GM19351 (cell line): Measurements from ENCODE around the gene NRG2.

Experiments
- ATAC-seq: cut with Tn5 transposase; IDR thresholded peaks from one replicate; pipeline ENCODE4 v1.9.1; 2021; ENCODE audit warnings: mild to moderate bottlenecking, moderate library complexity; ENCODE audit not compliant: unreplicated experiment

The NRG2 gene

GRCh38 chr5:139910901-139911300 lies 132.2 kb downstream of the NRG2 start:
- no peak for ATAC-seq

- ATAC-seq = no peak
Measured at GRCh38 chr5:139910036-139910435, 133.1 kb downstream of the NRG2 start.

GRCh38 chr5:139908749-139909148 lies 134.3 kb downstream of the NRG2 start:
- ATAC-seq = no peak

- no peak for ATAC-seq
Measured at GRCh38 chr5:139906661-139907060, 136.4 kb downstream of the NRG2 start.

- ATAC-seq = no peak
Measured at GRCh38 chr5:139904816-139905661, 138.1 kb downstream of the NRG2 start.

DNA sequence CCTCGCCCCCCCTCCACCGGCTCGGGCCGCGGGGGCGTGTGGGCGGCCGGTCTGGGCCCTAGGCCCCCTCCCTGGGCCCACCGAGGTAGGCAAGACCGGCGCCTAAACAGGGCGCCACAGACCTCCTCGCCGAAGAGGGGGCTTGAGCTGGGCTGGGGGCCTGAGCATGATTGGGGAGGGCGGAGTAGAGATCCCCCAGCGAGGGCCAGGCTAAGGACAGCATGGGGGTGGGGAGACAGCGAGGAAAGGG lies 138.6 kb downstream of the NRG2 start:
- ATAC-seq = peak; percentile 16

GRCh38 chr5:139903795-139904565 lies 139.1 kb downstream of the NRG2 start:
- peak; percentile 68 for ATAC-seq

DNA sequence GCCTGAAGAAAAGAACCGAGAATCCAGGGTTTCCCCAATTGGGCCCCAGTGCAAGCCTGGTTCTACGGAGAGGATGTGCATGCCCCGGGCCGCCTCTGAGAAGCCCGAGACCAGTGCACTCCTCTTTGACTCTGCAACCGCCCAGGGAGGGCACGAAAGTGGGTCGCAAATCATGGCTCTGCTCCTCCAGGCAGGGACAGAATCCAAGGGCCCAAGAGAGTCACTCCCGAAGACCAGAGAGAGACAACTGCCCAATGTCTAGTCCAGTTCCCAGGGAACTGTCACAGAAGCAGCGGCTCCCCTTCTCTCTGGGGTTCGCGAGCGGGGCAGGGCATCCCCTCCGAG lies 139.7 kb downstream of the NRG2 start:
- no peak for ATAC-seq

GRCh38 chr5:139901986-139902385 lies 141.1 kb downstream of the NRG2 start:
- ATAC-seq = no peak

DNA sequence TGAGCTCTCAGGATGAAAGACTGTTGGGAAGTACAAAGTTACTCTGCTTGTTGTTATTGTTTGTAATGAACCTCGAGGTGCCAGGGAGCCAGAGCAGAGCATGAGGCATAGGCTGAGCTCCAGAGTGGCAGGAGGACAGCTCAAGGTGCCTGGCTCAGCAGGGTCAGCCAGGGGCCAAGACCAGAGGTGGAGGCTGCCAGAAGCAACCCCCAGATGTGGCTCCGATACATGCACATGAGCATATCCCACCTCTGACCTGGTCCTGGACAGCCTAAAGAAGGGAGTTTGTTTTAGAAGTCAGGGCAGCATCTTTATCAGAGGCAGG lies 141.9 kb downstream of the NRG2 start:
- no peak for ATAC-seq

DNA sequence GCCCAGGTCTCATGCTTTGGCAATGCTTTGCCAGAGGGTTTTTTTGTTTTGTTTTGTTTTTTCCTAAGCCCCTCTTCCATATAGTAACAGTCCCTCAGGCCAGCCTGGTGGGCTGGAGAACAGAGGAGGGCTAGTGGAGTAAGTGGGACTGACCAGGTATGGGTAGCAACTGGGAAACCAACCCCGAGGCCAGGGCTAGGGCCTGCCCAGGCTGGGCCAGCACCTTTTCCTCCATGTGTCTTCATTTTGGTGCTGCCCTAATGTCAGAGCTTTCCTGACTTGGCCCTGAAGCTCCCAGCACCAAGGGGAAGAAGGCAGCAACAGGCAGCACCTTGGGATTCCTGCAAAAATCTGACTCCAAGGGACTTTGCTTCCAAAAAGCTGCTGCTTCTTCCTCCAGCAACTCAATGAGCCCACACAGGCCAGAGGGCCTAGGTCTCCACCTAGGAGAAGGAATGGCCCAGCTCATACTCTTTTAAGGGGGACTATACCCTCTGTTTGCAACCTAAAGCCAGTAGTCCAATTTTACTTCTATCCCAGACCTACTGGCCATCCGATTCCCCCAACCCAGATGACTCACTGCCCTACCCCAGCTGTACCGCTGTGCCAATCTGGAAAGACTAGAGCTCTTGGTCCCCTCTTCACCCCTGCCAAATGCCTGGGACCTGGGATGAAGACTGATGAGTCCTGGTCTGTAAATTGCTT lies 142.4 kb downstream of the NRG2 start:
- no peak for ATAC-seq

- no peak for ATAC-seq
Measured at GRCh38 chr5:139898981-139899380, 144.1 kb downstream of the NRG2 start.

DNA sequence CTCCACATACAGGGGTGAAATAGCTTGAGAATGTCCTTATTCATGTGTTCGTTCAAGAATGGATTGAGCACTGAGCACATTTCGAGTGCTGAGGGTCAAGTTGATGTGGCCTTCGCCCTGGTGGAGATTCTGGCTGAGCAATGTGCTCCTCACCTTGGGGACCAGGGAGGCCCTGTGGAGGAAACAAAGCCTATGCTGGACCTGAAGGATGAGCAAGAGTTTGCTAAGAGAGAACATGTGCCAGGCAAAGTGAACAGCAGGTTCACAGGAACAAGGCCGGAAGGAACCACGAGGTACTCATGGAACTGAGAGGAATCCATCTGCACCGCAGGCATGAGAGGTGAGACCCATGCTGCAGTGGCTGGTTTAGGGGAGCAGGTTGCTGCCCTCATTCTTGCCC lies 145.1 kb downstream of the NRG2 start:
- ATAC-seq = no peak

DNA sequence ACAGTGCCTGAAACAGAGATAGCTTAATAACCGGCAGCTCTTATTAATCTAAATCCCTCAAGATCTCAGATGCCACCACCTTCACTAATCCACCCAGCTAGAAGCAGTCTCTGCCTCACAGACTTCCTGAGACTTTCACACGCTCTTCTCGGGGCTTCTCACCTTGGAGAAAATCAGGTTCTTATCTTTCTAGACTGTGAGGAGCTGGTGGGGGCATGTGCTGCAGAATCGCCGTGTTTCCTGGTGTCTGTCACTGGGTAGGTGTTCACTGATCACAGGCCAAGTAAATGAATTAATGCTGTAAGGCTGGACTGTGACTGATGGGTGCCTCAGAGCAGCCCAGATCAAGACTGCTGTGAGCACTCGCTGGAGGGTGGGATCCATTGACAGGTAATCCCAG lies 145.8 kb downstream of the NRG2 start:
- ATAC-seq = no peak

GRCh38 chr5:139896718-139897117 lies 146.4 kb downstream of the NRG2 start:
- no peak for ATAC-seq

GRCh38 chr5:139895647-139896046 lies 147.5 kb downstream of the NRG2 start:
- ATAC-seq = no peak

DNA sequence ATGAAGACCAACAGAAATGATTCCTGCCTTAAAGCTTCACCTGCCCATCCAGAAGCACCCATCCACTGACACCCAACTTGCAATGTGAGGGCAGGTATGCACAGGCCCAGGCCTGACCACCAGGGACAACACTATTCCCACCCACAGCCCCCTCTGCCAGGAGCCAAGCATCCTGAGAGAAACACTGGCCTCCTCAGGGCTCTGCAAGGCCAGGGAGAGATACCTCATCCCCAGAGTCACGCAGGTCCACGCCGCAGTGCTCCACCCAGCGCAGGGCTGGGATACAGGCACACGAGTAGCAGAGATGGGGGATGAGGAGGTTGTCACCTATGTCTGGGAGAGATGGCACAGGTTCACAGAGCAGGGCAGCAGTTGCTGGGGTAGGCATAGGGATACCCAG lies 148.1 kb downstream of the NRG2 start:
- ATAC-seq = no peak

DNA sequence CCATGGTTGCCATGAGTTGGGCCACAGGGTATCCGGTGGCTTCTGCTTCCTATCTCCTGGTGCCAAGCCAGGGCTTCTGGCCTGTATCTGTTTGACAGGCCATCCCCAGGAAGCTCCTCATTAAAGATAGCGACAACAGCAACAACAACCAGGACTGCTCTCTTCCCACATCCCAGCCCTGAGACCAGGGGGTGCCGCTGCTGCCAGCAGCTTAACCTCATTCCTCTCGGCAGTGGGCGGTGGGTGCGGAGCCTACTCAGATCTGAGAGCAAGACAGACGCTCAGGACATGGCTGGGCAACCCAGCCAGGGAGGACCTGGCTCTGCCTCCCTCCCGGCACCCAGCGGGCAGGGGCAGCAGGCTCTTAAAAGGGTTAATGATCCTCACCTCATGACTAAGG lies 149.2 kb downstream of the NRG2 start:
- no peak for ATAC-seq

DNA sequence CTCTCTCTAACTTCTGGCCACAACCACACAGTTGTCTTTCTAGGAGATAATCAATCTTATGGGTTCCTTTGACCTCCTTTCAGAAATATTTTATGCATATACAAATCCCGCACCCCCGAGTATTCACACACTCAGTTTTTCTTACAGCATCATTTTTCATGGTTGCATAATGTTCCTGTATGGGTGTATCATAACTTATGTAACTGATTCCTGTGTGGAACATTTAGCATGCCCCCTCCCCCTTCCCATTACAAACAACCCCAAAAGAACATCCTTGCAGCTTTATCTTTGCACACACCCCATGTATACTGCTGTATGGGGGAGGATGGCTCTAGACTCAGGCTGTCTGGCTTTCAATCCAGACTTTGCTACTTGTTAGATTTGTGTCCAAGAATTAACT lies 153.7 kb downstream of the NRG2 start:
- ATAC-seq = no peak

DNA sequence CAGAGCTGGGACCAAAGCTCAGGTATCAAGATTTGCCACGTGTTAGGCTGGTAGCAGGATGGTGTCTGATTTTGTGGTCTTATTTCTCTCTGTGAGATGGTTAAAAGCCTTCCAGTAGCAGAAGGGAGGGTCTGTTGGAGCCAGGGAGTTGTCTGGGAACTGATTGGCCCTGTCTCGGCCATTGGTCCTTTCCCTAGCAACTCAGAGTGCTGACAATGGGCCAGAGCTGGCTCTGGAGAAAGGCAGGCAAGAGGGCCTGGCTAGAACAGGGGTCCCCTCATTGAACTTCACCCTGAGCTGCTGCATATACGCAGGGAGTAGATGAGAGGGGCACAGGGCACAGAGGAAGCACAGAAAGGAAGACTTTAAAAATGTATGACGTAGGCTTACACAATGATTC lies 154.7 kb downstream of the NRG2 start:
- no peak for ATAC-seq

DNA sequence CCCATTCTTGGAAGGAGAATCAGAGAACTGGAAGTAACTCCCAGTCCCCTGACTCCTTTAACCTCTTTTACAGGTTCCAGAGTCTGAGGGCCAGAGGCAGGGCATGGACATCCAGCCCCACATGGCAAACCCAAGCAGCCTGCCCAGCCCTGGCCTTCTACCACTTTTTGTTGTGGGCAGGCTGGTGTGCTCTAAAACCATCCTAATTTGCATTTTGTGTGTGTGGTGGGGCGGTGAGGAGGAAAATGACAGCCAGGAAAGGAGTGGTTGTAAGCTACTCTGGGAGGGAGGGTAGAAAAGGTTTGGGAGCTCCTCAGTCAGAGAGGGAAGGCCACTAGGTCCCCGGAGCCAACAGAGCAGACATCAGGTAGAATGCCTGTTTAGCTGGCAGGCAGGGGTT lies 156.9 kb downstream of the NRG2 start:
- no peak for ATAC-seq

GRCh38 chr5:139885857-139886208 lies 157.3 kb downstream of the NRG2 start:
- no peak for ATAC-seq
